Measurements from ENCODE around the gene IMMP1L. TPM values are rescaled to one million over a fixed set of nuclear protein-coding genes. Genes with fewer than 3 reads are reported as not detected.

IMMP1L gene
- total RNA-seq, 1 donor from 2014 or later: 54.0 TPM

GRCh38 chr11:31487848-31488247, 21.6 kb downstream of the IMMP1L start:
- Mint-ChIP-seq H3K4me3 (no peak overlapping the region), H3K36me3 (ENCODE audit: low read depth) (peaks cover 22% of the 10 kb centered on the region), H3K27ac (ENCODE audit: unreplicated experiment) (no peak overlapping the region), H3K27me3 (ENCODE audit: low read depth) (no peaks in the 10 kb centered on the region), H3K9me3 (peaks cover 2% of the 10 kb centered on the region), H3K4me1 (peaks cover 5% of the 10 kb centered on the region)
- TF ChIP-seq CTCF (conservative IDR thresholded peaks at IDR 0.05): peak; percentile 54
- peak; percentile 4 for DNase-seq (ENCODE audit: low read depth, low spot score)

GRCh38 chr11:31484497-31484896, 24.9 kb downstream of the IMMP1L start:
- Mint-ChIP-seq H3K4me3 (no peak overlapping the region), H3K27me3 (ENCODE audit: low read depth) (no peaks in the 10 kb centered on the region), H3K4me1 (peaks cover 6% of the 10 kb centered on the region), H3K36me3 (ENCODE audit: low read depth) (peaks cover 6% of the 10 kb centered on the region), H3K9me3 (no peaks in the 10 kb centered on the region), H3K27ac (ENCODE audit: unreplicated experiment) (no peak overlapping the region)
- TF ChIP-seq CTCF (conservative IDR thresholded peaks at IDR 0.05): no peak
- DNase-seq (ENCODE audit: low read depth, low spot score): no peak

GRCh38 chr11:31480930-31481329, 28.5 kb downstream of the IMMP1L start:
- no peak for DNase-seq (ENCODE audit: low read depth, low spot score)
- Mint-ChIP-seq H3K4me3 (no peak overlapping the region), H3K36me3 (ENCODE audit: low read depth) (no peaks in the 10 kb centered on the region), H3K4me1 (peaks cover 11% of the 10 kb centered on the region), H3K27me3 (ENCODE audit: low read depth) (no peaks in the 10 kb centered on the region), H3K9me3 (no peaks in the 10 kb centered on the region), H3K27ac (ENCODE audit: unreplicated experiment) (no peak overlapping the region)
- TF ChIP-seq CTCF (conservative IDR thresholded peaks at IDR 0.05): no peak

GRCh38 chr11:31479066-31479465, 30.4 kb downstream of the IMMP1L start:
- no peaks in the 10 kb centered on the region for H3K36me3 Mint-ChIP-seq (ENCODE audit: low read depth)
- no peak for TF ChIP-seq CTCF (conservative IDR thresholded peaks at IDR 0.05)
- no peak overlapping the region for H3K4me3 Mint-ChIP-seq
- H3K4me1 Mint-ChIP-seq: peaks cover 11% of the 10 kb centered on the region
- H3K27ac Mint-ChIP-seq (ENCODE audit: unreplicated experiment): no peak overlapping the region
- no peaks in the 10 kb centered on the region for H3K27me3 Mint-ChIP-seq (ENCODE audit: low read depth)
- no peak for DNase-seq (ENCODE audit: low read depth, low spot score)
- H3K9me3 Mint-ChIP-seq: peaks cover 1% of the 10 kb centered on the region

GRCh38 chr11:31478223-31478590, 31.2 kb downstream of the IMMP1L start:
- H3K4me1 Mint-ChIP-seq: peaks cover 11% of the 10 kb centered on the region
- no peaks in the 10 kb centered on the region for H3K27me3 Mint-ChIP-seq (ENCODE audit: low read depth)
- H3K36me3 Mint-ChIP-seq (ENCODE audit: low read depth): no peaks in the 10 kb centered on the region
- H3K4me3 Mint-ChIP-seq: no peak overlapping the region
- H3K27ac Mint-ChIP-seq (ENCODE audit: unreplicated experiment): no peak overlapping the region
- DNase-seq (ENCODE audit: low read depth, low spot score): no peak
- TF ChIP-seq CTCF (conservative IDR thresholded peaks at IDR 0.05): no peak
- H3K9me3 Mint-ChIP-seq: peaks cover 2% of the 10 kb centered on the region
